Endothelial cell (in vitro differentiated cells): ENCODE data around the gene LAMB2. TPM values are rescaled to one million over a fixed set of nuclear protein-coding genes. Genes with fewer than 3 reads are reported as not detected.
A peak's percentile ranks its signal among the peaks of the same experiment; 100 is the strongest.

Source experiments
- DNase-seq: peaks from one replicate; pipeline ENCODE4 v3.0.0; 2021; ENCODE audit warnings: low spot score
- H3K27ac Mint-ChIP-seq: one replicate; pipeline ENCODE4 v1.8.0; 2021; ENCODE audit warnings: mixed read lengths, inconsistent platforms; ENCODE audit not compliant: unreplicated experiment
- H3K27me3 Mint-ChIP-seq: one replicate; pipeline ENCODE4 v1.8.0; 2021; ENCODE audit warnings: mild to moderate bottlenecking, moderate library complexity, mixed read lengths, inconsistent platforms; ENCODE audit not compliant: unreplicated experiment
- H3K36me3 Mint-ChIP-seq: one replicate; pipeline ENCODE4 v1.8.0; 2021; ENCODE audit warnings: mild to moderate bottlenecking, low read depth, mixed read lengths, inconsistent platforms; ENCODE audit not compliant: unreplicated experiment
- H3K4me1 Mint-ChIP-seq: one replicate; pipeline ENCODE4 v1.8.0; 2021; ENCODE audit warnings: mild to moderate bottlenecking, mixed read lengths, inconsistent platforms; ENCODE audit not compliant: unreplicated experiment
- H3K4me3 Mint-ChIP-seq: one replicate; pipeline ENCODE4 v1.8.0; 2021; ENCODE audit warnings: mild to moderate bottlenecking, mixed read lengths, inconsistent platforms; ENCODE audit not compliant: unreplicated experiment
- H3K9me3 Mint-ChIP-seq: one replicate; pipeline ENCODE4 v1.8.0; 2021; ENCODE audit warnings: mixed read lengths, inconsistent platforms; ENCODE audit not compliant: unreplicated experiment
- total RNA-seq: library from RNA; stranded (reverse); fragmentation: NEBNext Ultra II Directional; extraction: Animal tissue kit (Norgen Biotek cat#: 25700); gene quantifications from one replicate; pipeline ENCODE4 v1.2.1, GENCODE V29; 2021; ENCODE audit not compliant: unreplicated experiment
- TF ChIP-seq, protein P1 (sequence below): fragments of 200-600 bp; sonication (generic); IDR thresholded peaks from one replicate; pipeline ENCODE4 v1.5.0; 2021; ENCODE audit warnings: antibody characterized with exemption; ENCODE audit not compliant: unreplicated experiment

The LAMB2 gene
- total RNA-seq, 1 donor from 2014 or later, result 259 TPM

DNA sequence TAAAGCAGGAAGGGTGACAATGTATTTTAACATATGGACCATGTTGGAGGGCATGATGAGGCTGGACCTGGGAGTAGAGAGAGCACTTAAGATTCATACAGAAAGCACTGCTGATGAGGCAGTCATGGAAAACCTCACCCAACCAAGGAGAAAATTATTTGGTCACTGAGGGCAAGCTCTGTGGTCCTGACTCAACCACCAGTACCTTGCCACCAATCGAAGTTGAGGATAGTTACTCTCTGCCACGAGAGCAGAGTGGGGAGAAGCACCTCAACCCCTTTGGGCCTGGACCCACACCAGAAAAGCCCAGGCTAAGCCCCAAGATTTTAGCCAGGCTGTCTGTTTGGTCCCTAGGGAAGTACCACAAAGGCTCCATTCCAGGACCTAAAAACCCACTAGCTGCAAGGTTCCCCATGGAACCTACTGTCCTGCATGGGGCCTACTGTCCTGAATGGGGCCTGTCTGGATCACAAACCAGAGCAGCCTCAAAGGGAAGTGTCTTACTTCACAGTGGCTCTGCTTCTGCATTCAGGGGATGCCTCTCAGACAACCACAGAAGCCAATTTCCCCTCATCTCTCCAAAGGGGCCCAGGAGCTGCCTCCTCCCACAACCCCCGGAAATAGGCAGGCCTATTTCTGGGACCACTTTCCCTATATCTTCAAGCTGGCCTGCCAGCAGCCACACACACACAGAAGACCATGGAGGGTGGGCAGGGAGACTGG, 29.1 kb upstream of the LAMB2 start:
- Mint-ChIP-seq H3K9me3 (no peaks in the 10 kb centered on the region), H3K4me1 (peaks cover 13% of the 10 kb centered on the region), H3K36me3 (peaks cover 16% of the 10 kb centered on the region), H3K27ac (no peak overlapping the region), H3K27me3 (peaks cover 15% of the 10 kb centered on the region), H3K4me3 (no peak overlapping the region)
- DNase-seq, result no peak
- TF ChIP-seq, protein P1, sequence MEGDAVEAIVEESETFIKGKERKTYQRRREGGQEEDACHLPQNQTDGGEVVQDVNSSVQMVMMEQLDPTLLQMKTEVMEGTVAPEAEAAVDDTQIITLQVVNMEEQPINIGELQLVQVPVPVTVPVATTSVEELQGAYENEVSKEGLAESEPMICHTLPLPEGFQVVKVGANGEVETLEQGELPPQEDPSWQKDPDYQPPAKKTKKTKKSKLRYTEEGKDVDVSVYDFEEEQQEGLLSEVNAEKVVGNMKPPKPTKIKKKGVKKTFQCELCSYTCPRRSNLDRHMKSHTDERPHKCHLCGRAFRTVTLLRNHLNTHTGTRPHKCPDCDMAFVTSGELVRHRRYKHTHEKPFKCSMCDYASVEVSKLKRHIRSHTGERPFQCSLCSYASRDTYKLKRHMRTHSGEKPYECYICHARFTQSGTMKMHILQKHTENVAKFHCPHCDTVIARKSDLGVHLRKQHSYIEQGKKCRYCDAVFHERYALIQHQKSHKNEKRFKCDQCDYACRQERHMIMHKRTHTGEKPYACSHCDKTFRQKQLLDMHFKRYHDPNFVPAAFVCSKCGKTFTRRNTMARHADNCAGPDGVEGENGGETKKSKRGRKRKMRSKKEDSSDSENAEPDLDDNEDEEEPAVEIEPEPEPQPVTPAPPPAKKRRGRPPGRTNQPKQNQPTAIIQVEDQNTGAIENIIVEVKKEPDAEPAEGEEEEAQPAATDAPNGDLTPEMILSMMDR, result no peak

DNA sequence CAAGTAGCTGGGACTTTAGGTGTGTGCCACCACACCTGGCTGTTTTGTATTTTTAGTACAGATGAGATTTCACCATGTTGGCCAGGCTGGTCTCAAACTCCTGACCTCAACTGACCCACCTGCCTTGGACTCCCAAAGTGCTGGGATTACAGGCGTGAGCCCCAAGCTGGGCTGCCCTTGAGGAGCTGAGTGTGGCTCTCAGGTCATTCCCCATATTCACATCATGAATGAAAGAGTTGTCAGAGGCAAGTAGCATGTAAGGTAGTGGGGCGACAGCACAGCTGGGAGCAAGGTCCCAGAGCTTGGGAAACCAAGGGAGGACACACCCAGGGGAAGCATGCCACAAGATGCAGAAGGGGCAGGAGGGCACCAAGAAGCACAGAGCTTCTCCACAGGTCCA, 28.3 kb upstream of the LAMB2 start:
- Mint-ChIP-seq H3K36me3 (peaks cover 16% of the 10 kb centered on the region), H3K27me3 (peaks cover 15% of the 10 kb centered on the region), H3K4me3 (no peak overlapping the region), H3K27ac (no peak overlapping the region), H3K9me3 (no peaks in the 10 kb centered on the region), H3K4me1 (peaks cover 13% of the 10 kb centered on the region)
- TF ChIP-seq, protein P1, result no peak
- no peak for DNase-seq

DNA sequence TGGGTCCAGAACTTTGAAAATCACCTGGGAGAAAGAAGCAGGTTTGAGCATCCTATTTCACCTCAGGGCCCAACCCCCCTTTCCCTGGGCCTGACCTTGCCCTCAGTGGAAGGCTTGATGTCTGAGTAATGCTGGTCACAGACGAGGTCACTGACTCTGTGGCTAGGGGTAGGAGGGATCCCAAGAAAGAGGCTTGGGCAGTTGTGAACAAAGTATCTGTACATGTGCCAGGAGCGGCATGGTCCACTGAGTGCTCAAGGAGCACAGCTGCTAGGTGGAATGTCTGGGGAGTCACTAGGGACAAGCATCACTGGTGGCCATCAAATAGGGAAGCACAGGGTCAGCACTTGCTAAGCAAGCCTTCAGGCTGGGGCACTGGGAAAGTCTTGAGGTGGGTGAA, 25.9 kb upstream of the LAMB2 start:
- no peak for DNase-seq
- TF ChIP-seq, protein P1, result no peak
- Mint-ChIP-seq H3K27ac (no peak overlapping the region), H3K9me3 (no peaks in the 10 kb centered on the region), H3K27me3 (peaks cover 6% of the 10 kb centered on the region), H3K36me3 (peaks cover 4% of the 10 kb centered on the region), H3K4me1 (no peaks in the 10 kb centered on the region), H3K4me3 (no peak overlapping the region)

DNA sequence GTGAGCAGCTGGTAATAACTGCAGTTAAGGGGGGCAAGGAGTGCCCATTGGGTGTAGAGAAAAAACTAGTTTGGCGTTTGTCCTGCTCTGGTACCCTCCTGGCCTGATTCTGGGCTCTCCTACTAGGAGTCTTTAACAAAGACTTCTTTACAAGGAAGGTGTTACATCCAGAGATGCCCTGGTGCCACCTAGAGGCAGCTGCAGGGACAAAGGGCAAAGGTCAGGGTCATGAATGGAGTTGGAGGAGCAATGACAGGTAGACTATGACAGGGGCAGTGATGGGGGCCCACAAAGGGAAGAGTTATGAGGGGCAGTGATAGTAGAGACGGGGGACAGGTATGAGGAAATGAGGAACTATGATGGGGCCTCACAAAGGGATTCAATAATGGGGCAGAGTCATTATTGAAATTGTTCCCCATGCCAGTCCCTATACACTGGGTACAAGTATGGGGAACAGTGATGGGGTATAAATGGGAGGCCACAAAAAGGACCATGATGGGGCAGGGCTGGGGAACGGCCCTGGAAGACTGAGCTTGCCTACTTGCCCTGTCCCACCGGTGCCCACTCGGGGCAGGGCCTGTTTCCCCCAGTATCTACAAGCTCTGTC, 25.4 kb upstream of the LAMB2 start:
- Mint-ChIP-seq H3K9me3 (no peaks in the 10 kb centered on the region), H3K27ac (no peak overlapping the region), H3K27me3 (peaks cover 6% of the 10 kb centered on the region), H3K4me1 (no peaks in the 10 kb centered on the region), H3K4me3 (no peak overlapping the region), H3K36me3 (no peaks in the 10 kb centered on the region)
- peak; percentile 40 for DNase-seq
- TF ChIP-seq, protein P1, result no peak

DNA sequence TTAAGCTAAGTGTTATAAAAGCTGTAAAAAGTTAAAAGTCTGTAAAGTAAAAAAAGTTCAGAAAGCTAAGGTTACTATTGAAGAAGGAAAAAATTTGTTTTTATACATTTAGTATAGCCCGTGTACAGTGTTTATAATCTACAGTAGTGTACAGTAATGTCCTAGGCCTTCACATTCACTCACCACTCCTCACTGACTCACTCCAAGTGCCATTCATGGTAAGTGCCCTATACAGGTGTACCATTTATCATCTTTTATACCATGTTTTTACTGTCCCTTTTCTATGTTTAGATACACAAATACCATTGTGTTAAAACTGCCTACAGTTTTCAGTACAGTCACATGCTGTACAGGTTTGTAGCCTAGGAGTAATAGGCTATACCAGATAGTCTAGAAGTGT, 24.4 kb upstream of the LAMB2 start:
- Mint-ChIP-seq H3K27me3 (peaks cover 8% of the 10 kb centered on the region), H3K9me3 (no peaks in the 10 kb centered on the region), H3K36me3 (no peaks in the 10 kb centered on the region), H3K4me3 (no peak overlapping the region), H3K4me1 (no peaks in the 10 kb centered on the region), H3K27ac (no peak overlapping the region)
- DNase-seq, result no peak
- TF ChIP-seq, protein P1, result no peak
